HG02840 (cell line): ENCODE data around the gene GM2A.
"Not testable (repeated sequence)": the region's sequence is repeated elsewhere in the genome, so short reads cannot be mapped to it uniquely, and the experiment has no call there.

Experiments used
- ATAC-seq: cut with Tn5 transposase; IDR thresholded peaks from one replicate; pipeline ENCODE4 v1.9.1; 2021; ENCODE audit warnings: mild to moderate bottlenecking, moderate library complexity, moderate number of reproducible peaks; ENCODE audit not compliant: unreplicated experiment, low FRiP score

The GM2A gene

GRCh38 chr5:151225475-151225874 is 27.5 kb upstream of the GM2A start:
- no peak for ATAC-seq

DNA sequence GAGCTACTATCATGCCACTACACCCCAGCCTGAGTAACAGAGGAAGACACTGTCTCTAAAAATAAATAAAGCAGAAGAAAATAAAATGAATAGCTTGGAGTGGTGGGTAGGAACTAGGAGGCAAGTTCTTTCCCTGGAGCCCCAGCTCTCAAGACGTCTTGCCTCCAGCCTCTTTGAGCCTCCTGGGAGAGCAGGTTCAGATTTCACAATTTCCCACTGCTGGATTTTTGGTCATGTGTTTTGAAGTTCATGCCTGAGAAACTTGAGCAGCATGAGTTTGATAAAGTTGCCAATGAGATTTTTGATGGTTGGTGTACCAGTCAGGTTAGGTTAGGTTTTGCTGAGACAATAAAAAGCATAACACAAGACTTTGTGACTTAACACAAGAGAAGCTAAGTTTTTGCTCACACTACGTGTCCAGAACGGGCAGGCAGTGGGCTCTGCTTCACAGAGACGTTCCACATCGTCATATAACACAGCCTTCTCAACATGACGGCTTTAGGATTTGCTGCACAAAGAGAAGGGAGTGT is 25.0 kb upstream of the GM2A start:
- ATAC-seq, result no peak

DNA sequence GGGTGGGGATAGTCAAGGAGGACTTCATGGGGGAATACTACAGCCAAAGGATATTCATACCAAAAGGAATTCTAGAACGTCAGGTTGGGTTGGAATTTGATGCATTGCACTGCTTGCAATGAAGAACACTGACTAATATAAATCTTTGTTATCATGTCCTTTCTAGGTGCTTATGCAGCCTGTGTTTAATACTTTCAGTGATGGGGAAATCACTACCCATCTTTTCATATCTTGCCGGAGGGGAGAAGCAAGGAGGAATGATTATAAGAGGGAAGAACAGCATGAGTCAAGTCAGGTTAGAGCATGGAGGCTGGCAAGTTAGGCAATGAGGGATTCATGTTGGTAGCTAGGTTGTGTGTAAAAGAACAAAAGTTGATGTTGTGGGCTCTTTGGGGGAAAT is 24.0 kb upstream of the GM2A start:
- no peak for ATAC-seq

GRCh38 chr5:151230048-151230680 is 22.8 kb upstream of the GM2A start:
- ATAC-seq, result no peak

DNA sequence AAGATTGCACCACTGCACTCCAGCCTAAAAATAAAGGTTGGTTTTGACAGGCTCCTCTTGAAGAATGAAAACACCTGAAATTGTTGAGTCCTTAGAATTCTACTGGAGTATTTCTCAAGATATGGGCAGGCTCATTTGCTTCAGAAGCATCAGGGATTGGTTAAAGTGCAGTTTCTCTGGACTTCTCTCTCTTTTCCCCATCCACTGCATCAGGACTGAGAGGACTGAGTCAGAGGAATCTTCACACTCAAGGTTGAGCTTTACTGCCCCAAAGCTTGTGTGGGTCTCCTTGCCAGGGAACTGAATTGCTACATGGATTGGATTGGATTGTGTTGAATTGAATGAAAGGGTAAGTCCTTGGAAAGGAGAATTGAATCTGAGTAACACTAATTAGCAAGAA is 21.6 kb upstream of the GM2A start:
- ATAC-seq, result no peak

DNA sequence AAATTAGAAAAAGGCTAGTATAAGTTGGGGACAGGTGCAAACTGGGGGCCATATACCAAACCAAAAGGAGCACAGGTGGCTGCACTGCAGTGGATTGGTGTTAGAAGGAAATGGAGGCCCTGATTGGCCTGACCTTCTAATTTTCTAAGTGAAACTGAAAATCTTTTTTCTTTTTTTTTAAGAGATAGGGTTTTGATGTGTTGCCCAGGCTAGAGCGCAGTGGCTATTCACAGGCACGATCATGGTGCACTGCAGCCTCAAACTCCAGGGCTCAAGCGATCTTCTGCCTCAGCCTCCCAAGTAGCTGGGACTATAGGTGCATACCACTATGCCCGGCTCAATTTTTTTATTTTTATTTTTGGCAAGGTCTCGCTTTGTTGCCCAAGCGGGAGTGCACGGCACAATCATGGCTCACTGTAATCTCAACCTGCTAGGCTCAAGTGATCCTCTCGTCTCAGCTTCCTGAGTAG is 19.3 kb upstream of the GM2A start:
- peak; percentile 69 for ATAC-seq

GRCh38 chr5:151234476-151235238 is 18.3 kb upstream of the GM2A start:
- no peak for ATAC-seq

GRCh38 chr5:151235239-151235571 is 17.8 kb upstream of the GM2A start:
- ATAC-seq, result not testable (repeated sequence)

DNA sequence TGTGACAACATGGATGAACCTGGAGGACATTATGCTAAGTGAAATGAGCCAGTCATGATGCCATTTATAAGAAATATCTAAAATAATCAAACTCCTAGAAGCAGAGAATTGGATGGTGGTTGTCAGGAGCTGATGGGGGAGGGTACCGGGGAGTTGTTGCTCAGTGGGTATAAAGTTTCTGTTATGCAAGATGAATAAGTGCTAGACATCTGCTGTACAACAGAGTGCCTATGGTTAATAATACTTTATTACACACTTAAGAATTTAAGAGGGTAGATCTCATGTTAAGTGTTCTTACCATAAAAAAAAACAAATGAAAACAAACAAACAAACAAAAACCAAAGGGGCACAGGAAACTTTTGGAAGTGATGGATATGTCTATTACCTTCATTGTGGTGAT is 16.1 kb upstream of the GM2A start:
- ATAC-seq, result no peak

DNA sequence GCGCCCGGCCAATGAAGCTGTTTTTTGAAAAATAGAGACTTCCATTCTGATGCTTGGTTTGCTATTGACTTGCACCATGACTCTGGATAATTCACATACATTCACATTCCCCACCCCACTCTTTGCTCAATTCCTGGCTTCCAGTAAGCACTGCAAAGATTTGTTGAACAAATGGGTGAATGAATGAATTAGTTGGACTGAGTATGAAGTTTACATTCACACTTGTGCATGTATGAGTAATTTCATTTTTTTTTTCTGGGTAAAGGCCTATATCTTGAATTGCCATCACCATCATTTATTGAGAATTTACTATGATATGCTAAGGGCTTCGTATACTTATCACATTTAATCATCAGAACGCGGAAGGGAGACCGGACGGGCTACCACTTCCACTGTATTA is 15.3 kb upstream of the GM2A start:
- ATAC-seq, result no peak

- no peak for ATAC-seq
These were observed 14.7 kb upstream of the GM2A start for GRCh38 chr5:151238303-151238741.

- no peak for ATAC-seq
These were observed 13.6 kb upstream of the GM2A start for GRCh38 chr5:151239237-151239861.

DNA sequence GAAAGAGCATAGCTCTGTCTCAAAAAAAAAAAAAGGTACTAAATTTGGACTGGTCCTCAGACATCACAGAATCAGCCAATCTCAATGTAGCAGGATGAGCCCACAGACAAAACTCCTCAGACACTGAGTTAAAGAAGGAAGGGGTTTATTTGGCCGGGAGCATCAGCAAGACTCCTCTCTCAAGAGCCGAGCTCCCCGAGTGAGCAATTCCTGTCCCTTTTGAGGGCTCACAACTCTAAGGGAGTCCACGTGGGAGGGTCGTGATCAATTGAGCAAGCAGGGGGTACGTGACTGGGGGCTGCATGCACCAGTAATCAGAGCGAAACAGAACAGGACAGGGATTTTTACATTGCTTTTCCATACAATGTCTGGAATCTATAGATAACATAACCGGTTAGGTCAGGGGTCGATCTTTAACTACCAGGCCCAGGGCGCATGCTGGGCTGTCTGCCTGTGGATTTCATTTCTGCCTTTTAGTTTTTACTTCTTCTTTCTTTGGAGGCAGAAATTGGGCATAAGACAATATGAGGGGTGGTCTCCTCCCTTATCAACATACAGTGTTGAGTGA is 12.6 kb upstream of the GM2A start:
- not testable (repeated sequence) for ATAC-seq

DNA sequence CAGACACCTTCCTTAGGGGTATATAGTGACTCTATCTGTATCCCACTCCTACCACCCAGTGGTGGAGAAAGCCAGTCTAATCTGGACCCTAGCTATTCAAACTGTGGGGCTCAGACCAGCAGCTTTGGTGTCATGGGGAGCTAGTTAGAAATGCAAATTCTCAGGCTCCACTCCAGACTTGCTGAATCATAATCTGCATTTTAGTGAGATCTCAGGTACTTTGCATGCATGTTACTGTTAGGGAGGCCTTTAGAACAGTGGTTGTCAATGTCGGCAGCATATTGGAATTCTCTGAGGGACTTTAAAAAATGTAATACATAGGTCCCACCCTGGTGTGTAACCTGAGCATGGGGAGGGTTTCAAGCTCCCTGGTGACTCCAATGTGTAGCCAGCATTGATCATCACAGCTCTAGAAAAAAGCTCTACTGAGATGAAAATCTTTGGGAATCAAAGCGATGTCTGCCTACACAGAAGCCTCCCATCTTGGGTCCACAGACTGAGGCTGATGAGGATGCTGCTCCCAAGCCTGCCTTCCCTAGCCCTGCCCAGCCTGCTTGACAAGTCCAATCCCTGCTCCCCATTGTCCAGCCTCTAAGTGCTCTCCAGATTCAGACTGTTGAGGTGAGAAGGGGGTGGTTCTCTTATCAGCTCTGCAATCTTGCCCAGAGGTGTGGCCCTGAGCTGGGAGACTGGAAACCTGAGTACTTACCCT is 11.9 kb upstream of the GM2A start:
- no peak for ATAC-seq

GRCh38 chr5:151243127-151243526 is 9.9 kb upstream of the GM2A start:
- ATAC-seq, result no peak

DNA sequence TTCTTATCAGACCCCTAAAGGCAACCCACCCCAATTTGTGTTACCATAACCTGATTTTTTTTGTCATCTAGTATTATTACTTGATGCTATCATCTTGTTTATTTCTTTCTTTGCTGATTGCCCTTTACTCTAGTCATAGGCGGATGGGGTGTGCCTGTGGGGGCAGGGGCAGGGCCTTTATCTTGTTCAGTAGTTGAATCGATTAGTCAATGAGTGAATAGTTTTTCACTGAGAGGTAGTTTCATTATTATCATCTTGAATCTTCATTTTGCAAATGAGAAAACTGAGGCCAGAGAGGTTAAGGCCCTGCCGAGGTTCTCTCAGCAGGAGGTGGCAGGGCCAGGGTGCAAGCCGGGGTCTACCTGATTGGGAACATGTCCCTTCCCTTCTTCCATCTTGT is 9.4 kb upstream of the GM2A start:
- ATAC-seq, result no peak

GRCh38 chr5:151244206-151244605 is 8.8 kb upstream of the GM2A start:
- ATAC-seq, result no peak

- no peak for ATAC-seq
These were observed 7.2 kb upstream of the GM2A start for GRCh38 chr5:151245680-151246219.

- no peak for ATAC-seq
These were observed 4.3 kb upstream of the GM2A start for GRCh38 chr5:151248651-151249050.

GRCh38 chr5:151249281-151249680 is 3.7 kb upstream of the GM2A start:
- ATAC-seq, result no peak
